HG02678 (cell line): ENCODE measurements around the gene VCL.
"Not testable (repeated sequence)": the region's sequence is repeated elsewhere in the genome, so short reads cannot be mapped to it uniquely, and the experiment has no call there.

Experiments
- ATAC-seq: cut with Tn5 transposase; IDR thresholded peaks from one replicate; pipeline ENCODE4 v1.9.1; 2021; ENCODE audit warnings: mild to moderate bottlenecking, moderate library complexity; ENCODE audit not compliant: unreplicated experiment

Gene VCL

DNA sequence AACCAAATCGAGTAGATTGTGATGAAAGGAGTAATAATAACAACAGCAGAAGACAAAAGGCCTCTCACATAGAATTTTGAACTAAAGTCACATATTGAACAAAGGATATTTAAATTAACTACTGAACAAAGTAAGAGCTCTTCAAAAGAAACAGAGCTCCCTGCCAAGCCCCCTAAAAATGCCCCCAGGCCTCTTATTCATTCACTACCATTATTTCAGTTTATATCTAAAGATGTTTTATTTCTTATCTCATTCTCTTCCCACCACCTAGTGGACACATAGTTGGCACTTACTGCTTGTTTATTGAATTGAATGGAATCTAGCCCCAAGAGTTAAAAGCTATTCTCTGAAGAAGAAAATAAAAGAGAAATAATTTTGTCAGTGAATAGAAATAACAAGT lies 37.4 kb downstream of the VCL start:
- ATAC-seq: no peak

DNA sequence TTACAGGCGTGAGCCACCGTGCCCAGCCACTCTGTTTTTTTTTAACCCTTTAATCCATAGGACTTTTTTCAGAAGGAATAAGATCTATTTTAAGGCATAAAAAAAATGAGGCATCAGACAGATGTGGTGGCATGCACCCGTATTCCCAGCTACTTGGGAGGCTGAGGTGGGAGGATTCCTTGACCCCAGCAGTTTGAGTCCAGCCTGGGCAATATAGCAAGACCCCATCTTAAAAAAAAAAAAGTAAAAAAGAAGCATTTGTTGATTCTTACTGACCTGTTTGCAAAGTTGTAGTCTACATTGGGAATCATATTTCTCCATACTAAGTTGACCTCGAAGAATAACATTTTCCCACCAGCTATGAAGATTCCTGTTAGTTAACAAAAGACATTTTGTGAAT lies 38.6 kb downstream of the VCL start:
- no peak for ATAC-seq

GRCh38 chr10:74039561-74040145 lies 41.7 kb downstream of the VCL start:
- no peak for ATAC-seq

DNA sequence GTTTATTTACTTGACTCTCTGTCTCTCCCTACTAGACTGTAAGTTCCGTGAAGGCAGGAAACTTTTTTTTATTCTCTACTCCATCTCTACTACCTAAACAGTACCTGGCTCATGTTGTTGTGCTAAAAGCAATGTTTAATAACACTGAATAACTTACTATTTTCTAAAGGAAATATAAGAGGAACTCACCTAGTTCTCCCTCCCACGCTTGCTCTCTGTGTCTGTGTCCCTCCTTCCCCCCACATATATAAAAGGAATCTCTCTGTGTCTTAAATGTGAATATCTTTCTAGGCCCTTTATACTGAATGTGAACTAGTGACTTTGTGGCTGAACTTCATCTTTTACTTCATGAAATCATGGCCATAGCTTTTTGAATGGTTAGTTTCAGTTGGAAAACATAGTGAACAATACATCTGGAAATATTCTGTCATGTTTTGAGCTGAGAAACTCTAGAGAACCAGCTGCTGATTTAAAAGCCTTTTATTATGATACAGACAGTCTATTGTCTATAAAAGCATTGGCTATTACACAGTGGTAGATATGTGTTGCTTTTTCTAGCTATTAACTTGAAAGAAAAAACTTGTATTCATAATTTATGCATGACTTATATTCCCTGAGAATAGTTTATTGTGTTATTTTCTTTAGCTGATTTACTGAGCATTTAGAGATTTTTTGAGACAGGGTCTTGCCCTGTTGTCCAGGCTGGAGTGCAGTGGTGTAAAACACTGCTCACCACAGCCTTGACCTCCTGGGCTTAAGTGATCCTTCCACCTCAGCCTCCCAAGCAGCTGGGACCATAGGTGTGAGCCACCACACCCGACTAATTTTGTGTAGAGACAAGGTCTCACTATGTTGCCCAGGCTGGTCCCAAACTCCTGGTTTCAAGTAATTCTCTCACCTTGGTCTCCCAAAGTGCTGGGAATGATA lies 42.5 kb downstream of the VCL start:
- no peak for ATAC-seq

DNA sequence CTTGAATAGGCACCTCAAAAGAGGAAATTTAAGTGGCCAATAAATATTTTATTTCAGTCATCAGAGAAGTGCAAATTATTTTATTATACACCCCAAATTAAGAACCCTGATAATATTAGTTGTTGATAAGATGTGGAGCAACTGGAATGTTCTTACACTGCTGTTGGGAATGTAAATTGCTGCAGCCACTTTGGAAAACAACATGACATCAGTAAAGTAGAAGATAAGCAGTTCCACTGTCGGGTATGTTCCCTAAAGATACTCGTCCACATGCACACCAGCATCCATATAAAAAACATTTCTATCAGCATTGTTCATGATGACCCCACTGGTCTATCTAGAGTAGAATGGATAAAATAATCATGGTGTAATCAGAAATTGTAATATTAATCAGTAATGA lies 46.5 kb downstream of the VCL start:
- ATAC-seq: no peak

GRCh38 chr10:74047304-74047703 lies 49.4 kb downstream of the VCL start:
- ATAC-seq: no peak

GRCh38 chr10:74047871-74048270 lies 50.0 kb downstream of the VCL start:
- ATAC-seq: no peak

DNA sequence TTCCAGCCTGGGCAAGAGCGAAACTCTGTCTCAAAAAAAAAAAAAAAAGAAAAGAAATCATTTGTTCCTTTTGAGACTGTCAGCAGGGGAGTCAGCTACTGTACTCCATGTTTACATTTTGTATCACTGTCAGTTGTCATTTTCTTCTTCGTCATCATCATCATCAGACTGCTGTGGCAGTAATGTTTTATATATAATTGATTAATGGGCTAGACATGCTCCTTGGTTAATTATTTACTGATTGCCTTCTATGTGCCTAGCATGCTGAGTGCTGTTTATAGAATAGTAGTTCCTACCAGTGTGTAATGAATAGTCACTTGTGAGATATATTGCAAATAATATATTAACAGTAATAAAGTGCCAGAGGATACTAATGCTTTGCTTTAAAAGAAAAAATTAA lies 50.5 kb downstream of the VCL start:
- ATAC-seq: no peak

DNA sequence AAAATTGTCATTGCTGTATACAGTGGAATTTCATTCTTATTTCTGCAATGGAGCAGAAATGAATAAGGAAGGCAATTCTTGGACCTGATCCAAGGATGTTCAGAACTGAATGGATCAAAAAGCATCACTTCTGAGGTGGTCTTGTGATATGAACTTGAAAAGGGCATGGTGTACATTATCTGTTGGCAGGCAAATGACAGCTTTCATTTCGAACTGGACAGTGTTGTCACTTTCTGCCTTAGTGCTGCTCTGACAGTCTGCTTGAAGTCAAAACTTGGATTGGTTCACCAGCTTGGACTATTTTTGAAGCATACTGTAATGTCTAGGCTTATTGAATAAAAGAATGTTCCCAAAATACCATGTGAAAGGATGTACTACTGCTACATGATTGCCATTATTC lies 52.0 kb downstream of the VCL start:
- ATAC-seq: no peak

DNA sequence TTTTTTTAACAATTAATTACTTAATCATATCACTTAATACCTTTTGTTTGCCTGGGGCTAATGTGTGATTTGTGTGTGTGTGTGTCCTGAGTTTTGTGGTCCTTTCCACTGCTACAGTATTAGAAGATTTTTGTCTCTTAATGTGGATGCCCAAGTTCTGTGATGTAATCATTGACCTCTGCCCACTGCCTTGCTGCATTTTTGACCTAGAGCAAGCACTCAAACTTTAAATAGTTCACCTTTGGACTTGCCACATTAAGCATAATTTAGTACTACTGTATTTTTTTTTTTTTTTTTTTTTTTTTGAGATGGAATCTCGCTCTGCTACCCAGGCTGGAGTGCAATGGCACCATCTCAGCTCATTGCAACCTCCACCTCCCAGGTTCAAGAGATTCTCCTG lies 52.7 kb downstream of the VCL start:
- no peak for ATAC-seq

GRCh38 chr10:74051736-74052342 lies 53.9 kb downstream of the VCL start:
- no peak for ATAC-seq

DNA sequence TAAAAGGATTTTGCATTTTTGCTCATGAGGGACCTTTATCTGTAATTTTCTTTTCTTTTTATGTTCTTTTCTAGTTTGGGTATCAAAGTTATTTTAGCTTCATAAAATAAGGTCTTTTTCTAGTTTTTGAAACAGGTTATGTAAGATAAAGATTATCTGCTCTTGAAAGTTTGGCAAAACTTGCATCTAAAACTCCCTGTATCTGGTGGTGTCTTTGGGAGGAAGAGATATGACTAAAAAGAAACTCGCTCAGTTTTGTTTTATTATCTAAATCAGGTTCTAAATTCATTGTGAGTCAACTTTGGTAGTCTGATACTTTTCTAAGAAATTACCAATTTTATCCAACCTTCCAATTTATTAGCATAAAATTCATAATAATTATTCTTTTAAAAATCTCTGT lies 55.1 kb downstream of the VCL start:
- ATAC-seq: no peak

DNA sequence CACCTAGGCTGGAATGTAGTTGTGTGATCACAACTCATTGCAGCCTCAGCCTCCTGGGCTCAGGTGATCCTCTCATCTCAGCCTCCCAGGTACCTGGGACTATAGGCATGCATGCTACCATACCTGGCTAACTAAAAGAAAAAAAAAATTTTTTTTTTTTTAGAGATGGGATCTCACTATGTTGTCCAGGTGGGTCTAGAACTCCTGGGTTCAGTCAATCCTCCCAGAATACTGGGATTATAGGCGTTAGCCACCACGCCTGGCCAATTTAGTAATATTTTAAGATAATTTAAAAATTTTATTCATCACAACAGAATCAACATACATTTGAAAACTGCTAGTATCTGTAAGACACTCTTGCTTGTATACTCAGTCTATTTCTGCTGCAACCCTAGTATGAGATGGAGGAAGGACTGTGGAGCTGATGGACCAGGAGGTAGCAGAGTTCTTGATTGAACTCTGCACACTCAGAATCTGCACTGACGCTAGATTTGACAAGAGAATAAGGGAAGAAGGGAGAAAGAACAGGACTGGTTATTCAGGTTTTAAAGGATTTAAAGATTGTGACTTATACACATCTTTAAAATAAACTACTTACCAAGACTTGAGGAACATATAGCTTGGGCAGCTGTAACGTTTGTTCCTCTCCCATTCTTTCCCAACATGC lies 57.6 kb downstream of the VCL start:
- ATAC-seq: no peak

- ATAC-seq: peak; percentile 54
Observed at GRCh38 chr10:74056050-74056818, 58.3 kb downstream of the VCL start.

DNA sequence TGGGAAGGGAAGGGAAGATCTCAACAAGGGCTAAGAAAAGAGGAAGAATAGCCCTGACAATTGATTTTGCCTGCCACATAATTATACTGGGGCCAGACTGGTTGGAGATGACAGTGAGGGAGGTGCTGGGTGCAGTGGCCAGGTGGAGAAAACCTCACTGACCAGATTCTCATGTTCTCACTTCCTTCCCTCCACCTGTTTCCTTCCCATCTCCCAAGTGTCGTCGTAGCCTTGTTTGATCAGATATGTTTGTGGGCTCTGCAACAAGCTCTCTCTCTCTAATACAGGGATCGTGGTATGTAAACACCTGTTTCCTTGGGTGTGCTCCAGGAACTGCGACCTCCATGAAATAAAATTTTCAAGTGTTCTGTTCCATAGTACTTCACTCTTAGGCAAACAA lies 60.2 kb downstream of the VCL start:
- peak; percentile 41 for ATAC-seq

- ATAC-seq: no peak
Observed at GRCh38 chr10:74058658-74059057, 60.7 kb downstream of the VCL start.

- ATAC-seq: no peak
Observed at GRCh38 chr10:74061104-74061503, 63.2 kb downstream of the VCL start.

GRCh38 chr10:74061978-74062377 lies 64.1 kb downstream of the VCL start:
- not testable (repeated sequence) for ATAC-seq

DNA sequence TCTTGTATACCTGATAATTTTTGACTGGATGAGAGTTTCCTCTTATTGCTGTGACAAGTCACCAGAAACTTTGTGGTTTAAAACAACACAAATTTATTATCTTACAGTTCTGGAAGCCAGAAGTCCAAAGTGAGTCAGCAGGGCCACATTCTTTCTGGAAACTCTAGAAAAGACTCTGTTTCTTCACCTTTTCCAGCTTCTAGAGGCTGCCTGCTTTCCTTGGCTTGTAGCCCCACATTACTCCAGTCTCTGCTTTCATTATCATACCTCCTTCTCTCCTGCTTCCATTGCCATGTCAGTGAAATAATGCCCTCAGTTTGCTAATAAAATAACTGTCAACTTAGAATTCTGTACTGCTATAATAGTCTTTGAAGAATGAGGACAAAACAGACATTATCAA lies 65.3 kb downstream of the VCL start:
- ATAC-seq: no peak

DNA sequence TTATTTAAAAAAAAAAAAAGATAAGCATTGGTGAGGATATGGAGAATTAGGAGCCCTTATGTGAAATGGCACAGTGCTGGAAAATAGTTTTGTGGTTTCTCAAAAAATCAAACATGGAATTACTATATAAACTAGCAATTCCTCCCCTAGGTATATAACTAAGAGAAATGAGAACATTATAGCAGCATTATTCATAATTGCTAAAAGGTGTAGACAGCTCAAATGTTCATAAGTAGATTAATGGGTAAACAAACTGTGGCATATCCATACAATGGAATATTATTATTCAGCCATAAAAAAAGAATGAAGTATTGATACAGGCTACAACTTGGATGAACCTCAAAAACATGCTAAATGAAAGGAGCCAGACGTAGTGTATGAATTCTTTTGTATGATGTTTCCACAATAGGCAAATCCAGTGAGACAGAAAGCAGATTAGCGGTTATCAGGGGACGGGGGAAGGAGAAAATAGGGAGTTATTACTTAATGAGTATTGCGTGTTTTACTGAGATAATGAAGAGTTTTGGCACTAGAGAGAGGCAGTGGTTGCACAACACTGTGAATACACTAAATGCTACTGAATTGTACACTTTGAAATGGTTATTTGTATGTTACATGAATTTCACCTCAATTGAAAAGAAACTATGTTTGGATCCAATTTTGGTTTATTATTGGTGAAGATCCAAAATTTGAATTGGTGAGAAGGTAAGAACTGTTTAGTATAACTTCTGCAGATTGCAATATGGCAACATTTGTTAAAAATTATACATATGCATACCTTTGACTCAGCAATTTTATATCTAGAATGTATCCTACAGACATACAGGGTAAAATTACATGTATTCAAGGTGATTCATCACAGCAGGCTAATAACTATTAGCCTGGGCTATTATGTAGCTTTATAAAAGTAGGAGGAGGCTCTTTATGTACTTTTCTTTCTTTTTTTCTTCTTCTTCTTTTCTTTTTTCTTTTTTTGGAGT lies 69.7 kb downstream of the VCL start:
- ATAC-seq: no peak
